ENCODE measurements around the gene REXO5.
A peak's percentile ranks its signal among the peaks of the same experiment; 100 is the strongest.
"Not testable (repeated sequence)": the region's sequence is repeated elsewhere in the genome, so short reads cannot be mapped to it uniquely, and the experiment has no call there.

The REXO5 gene

DNA sequence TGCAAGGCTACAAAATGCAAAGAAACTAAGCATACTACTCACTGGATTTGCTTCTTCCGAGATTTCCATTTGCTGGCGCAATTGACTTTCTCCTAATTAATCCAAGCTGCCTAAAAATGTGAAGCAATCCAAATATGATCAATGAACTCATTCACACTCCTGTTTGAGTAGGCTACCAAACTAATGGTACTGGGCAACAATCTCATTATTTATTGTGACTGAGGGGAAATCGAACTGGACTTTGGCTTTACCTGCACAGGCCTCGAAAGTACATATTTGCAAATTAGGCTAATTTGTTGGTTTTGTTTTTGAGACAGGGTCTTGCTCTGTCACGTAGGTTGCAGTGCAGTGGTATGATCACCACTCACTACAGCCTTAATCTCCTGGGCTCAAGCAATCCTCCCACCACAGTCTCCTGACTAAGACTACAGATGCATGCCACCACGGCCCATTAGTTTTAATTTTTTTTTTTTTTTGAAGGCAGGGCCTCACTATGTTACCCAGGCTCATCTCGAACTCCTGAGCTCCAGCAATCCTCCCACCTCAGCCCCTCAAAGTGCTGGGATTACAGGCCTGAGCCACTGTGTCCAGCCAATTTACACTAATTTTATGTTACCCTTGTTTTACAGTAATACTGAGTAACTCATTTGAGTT, 2.6 kb upstream of the REXO5 start:
- DNase-seq = no peak

DNA sequence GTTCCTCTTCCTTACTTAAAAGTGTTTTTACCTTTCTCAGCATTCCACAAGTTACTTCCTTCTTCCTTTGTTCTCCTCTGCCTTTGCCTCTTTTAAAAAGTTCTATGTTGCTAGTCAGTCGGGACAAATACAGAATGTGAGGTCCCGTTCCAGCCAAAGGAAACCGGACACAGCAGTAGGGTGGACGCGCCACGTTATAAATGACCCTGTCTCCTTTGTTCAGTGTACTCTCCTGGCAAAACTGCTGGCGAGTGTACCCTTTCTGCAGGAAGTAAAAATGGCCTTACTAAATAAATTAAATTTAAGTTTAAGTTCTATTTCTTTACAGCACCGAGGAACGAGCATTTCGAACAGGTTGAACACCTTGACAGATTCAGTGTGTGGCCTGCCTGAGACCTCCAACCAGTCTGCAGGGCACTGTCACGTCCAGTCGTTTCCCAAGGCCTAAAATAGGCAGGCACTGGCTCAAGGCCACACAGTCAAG, 601 bp upstream of the REXO5 start:
- not testable (repeated sequence) for DNase-seq

DNA sequence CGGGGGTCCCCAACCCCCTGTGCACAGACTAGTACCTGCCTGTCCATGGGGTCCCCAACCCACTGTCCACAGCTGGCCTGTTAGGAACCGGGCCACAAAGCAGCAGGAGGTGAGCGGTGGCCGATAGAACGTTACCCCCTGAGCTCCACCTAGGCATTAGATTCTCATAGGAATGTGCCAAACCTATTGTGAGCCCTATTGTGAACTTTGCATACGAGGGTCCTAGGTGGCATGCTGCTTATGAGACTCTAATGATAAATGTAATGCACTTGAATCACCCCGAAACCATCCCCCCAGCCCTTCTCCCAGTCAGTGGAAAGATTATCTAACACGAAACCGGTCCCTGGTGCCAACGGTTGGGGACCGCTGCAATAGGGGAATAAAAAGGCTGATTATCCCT, 1.5 kb downstream of the REXO5 start:
- DNase-seq = no peak

DNA sequence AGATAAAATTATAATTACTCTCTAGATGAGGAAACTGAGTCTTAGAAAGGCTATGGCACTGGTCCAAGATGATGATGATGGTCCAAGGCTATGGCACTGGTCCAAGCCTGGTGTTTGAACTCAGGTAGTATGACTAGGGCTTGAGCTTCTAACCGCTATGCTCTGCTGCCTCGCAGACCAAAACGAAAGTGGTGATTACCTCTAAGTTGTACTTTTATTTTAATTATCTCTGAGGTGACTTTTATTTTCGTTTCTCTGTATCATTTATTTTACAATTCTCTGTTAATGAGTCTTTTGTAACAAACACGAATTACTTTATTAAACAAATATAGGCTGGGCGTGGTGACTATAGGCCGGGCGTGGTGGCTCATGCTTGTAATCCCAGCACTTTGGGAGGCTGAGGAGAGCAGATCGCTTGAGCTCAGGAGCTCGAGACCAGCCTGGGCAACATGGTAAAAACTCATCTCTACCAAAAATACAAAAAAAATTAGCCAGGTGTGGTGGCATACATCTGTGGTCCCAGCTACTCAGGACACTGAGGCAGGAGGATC, 5.6 kb downstream of the REXO5 start:
- DNase-seq = no peak

DNA sequence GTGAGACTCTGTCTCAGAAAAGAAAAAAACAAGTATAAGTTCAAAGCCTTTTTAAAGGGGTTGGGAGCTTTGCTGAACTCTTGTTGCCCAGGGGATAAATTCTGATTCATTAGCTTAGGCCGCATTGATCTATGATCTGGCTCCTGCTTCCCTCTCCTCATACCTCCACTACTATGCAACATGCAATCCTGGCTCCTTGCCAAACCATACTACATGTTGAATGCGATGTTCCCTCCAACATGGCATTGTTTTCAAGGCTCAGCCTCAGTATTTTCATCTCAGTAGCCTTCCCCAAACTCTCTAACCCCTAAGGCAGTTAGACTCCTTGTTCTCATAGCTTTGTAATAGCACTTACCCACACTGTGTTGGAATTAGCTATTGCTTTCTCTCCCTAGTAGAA, 6.2 kb downstream of the REXO5 start:
- no peak for DNase-seq

DNA sequence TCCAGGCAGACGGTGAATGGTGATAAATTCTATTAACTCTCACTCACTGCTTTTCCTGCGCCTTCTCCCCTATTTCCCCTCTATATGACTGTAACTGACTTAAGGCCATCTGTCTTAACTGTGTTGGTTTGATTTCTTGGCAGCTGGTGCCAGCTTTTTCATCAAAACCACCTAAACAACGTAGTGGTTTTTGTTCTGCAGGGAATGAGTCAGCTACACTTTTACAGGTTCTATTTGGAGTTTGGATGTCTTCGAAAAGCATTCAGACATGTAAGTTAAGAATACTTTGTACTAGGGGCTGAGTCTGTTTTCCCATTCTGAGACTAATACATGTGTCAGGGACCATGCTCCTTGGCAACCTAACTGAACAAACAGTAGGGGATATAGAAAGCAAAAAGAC, 8.5 kb downstream of the REXO5 start:
- no peak for DNase-seq

DNA sequence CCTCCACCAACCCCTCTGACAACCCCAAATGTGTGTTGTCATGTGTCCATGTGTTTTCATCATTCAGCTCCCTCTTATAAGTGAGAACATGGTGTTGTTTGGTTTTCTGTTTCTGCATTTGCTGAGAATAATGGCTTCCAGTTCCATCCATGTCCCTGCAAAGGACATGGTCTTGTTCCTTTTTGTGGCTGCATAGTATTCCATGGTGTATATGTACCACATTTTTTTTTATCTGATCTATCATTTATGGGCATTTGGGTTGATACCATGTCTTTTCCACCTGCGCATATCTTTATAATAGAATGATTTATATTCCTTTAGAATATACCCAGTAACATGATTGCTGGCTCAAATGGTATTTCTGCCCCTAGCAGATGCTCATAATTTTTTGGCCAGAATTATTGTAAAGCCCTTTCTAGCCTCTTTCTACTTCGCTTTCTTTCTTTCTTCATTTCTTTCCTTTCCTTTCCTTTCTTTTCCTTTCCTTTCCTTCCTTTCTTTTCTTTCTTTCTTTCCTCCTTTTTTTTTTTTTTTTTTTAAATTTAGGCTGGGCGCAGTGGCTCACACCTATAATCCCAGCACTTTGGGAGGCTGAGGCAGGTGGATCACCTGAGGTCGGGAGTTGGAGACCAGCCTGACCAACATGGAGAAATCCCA, 12.7 kb downstream of the REXO5 start:
- no peak for DNase-seq

DNA sequence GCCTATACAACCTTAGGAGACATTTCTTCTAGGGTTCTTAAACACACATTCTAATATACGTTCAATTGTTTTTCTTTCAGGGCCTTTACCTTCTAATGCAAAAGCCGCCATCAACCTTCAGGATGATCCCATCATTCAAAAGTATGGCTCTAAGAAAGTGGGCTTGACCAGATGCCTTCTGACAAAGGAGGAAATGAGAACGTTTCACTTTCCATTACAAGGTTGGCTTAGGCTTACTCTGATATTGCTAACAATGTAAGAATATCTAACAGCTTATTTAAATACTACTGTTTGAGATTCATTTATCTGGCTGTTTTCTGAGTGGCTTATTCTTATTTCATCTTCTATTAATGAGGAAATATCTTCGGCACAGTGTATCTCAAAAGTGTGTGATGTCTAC, 15.4 kb downstream of the REXO5 start:
- no peak for DNase-seq

DNA sequence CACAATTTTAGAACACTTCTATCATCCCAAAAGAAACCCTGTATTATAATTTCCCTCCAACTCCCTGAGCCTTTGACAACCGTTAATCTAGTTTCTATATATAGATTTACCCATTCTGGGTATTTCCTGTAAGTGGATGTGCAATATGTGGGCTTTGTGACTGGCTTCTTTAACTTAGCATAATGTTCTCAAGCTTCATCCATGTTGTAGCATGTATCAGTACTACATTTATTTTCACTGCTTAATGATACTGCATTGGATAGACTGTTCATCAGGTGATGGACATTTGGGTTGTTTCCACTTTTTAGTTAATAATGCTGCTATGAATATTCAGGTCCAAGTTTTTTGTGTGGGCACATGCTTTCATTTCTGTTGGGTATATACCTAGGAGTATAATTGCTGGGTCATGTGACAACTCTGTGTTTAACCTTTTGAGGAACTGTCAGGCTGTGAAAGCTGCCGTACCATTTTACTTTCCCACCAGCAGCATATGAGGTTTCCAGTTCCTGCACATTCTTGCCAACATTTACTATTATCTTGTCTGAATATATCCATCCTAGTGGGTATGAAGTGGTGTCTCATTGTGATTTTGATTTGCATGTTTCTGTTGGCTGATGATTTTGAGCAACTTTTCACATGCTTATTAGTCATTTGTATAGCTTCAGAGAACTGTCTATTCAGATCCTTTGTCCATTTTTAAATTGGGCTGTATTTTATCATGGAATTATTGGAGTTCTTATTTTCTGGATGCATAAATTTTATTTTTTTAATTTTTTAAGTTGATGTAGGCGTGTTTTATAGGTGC, 16.4 kb downstream of the REXO5 start:
- no peak for DNase-seq

DNA sequence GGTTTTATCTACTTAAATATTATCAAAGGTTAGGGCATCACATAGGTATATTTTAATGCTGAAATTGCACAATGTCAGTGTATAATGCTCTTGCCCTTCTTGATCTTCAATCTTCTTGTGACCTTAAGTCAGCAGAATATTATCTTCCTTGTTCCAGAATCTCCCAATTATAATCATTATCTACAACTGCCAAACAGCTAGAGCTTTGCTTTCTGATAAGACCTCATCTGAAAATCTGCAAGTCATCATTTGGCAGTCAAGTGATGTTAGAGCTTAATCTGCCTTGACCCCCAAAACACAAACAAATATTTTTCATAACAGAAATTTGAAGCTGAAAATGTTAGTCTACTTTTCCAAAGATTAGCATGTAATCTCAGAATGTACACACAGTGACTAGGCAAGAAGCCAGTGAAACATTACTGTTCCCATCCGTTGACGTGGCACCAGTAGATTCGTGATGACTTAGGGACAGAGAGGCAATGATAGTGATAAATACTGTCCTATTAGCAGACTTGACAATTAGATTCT, 19.8 kb downstream of the REXO5 start:
- no peak for DNase-seq

DNA sequence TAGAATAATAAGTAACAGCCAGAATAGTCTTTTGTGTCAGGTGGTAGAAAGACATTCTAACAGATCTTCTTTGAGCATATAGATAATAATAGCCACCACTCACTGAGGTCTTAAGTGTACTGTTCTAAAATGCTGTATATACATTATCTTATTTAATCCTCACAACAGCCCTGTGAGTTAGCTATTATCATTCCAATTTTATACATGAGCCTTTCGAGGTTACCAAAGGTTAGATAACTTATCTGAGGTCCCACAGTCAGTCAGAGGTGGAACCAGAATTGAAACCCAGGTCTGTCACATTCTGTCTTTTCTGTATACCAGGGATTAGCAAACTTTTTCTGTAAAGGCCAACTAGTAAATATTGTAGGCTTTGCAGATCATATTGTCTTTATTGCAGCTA, 23.2 kb downstream of the REXO5 start:
- no peak for DNase-seq

DNA sequence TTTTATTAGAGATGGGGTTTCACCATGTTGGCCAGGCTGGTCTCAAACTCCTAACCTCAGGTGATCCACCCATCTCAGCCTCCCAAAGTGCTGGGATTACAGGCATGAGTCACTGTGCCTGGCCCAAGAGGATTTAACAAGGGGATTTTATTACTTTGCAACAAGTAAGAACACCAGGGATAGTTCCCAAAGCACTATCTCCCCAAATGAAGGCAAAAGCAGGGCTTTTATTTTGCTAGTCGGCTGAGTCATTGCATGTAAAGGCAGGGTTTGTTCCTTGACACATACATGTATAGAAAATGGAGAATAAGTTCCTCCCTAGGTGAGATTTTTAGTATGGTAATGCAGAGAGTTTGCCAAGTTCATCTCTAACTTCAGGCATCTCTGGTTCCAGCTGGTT, 24.0 kb downstream of the REXO5 start:
- DNase-seq = no peak

DNA sequence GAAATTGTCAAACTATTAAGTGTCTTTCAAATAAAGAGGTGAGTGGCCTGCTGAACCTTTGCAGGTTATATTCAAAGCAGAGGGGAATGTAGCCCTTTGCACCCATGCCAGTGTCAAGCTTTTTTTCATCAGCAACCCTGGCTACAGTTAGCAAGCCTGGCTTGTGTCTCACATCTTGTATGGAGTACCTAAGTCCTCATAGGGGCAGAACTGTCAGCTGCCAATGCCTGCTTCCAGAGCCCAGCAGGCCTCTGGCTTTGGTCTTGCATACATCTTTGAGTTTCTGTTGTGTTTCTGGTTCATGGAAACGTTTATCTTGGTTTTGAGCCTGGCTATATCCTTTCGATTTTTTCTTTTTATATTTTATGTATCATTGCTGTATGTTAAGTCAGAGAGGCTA, 26.8 kb downstream of the REXO5 start:
- DNase-seq = no peak

DNA sequence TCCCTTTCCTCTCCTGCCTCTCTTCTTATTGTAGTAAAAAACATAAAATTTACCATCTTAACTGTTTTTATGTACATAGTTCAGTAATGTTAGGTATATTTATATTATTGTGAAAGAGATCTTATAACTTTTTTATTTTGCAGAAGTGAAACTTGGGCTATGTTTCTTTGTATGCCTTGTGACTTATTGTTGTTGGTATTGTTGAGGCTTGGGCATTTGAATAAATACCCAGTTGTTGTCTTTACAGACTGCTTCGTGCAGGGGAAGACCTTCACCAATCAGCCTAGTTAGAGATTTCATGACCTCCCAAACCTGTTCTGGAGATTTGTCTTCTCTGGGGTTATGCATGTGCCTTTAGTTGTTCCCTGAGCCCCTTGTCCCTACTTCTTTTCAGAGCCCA, 31.9 kb downstream of the REXO5 start:
- DNase-seq = no peak

DNA sequence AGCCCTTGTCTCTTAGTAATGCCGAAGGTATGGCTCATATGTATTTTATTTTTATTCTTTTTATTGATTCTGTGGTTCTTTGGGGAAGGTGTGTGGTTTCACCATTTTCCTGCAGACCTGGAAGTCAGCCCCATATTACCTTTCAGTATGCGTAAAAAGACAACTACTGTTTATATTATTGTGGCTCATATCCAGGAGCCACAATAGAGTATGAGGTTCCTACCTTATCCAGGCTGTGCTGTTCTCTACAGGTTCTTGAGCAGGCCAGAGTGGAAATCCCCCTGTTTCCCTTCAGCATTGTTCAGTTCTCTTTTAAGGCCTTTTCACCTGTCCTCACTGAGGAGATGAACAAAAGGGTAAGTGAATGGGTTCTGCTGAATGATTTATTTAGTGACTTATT, 33.2 kb downstream of the REXO5 start:
- no peak for DNase-seq

DNA sequence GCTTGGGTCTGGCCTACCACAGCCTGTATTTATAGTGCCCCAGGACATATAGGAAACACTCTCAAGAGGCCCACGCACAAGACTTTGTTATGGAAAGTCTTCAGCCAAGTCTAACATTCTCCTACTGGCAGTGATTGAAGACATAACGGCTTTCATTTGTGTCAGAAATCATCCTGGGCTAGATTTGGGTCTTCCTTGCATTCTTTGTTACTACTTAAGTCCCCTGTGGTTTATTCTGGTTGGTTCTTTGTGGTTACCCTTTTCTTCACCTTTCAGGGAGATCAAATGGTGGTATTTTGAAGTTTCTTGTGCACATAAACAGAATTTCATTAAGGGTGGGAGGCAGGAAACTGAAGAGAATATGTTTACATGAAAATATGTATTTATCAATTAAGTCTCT, 37.7 kb downstream of the REXO5 start:
- peak; percentile 6 for DNase-seq

DNA sequence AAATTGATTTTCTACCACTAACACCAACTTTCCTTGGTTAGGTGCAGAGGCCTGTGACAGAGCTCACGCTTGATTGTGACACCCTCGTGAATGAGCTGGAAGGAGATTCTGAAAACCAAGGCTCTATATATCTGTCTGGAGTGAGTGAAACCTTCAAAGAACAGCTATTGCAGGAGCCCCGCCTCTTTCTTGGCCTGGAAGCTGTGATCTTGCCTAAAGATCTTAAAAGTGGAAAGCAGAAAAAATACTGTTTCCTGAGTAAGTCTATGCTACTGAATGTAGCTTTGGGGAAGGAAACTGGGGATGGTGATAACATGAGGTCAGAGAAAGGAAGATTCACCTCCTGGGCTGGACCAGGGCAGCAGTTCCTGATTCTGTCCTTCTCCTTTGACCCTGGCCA, 38.3 kb downstream of the REXO5 start:
- DNase-seq = peak; percentile 10

DNA sequence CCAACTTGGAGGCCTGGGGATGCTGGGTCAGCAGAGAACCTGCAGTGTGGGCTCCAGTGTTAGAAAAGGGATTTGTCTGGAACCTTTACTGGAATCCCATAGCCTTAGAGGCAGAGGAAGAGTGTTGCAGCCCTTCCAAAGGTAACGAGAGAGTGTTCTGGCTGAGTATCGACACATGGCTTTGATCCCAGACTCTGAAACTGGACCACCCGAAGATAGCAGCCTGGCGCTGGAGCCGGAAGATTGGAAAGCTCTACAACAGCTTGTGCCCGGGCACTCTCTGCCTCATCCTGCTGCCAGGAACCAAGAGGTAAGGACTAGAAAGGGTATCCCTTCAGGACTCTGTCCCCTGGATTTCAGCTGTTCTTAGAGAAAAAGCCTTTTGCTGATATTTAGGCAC, 39.7 kb downstream of the REXO5 start:
- no peak for DNase-seq

DNA sequence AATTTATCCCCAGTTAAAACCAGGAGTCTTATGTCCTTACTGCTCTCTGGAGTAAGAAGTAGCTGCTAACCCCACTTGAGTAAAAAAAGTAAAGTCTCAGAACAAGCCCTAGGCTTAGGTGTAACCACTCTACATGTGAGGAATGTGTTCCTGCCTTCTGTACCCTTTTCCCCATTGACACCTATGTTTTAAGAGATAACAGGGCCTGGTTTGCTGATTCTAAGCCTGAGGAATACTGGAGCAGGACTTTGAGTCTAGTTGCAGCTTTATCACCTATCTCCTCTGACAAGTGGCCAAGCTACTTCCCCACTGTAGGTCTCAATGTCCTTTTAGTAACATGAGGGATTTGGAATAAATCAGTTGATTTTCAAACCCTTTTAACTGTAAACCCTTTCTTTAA, 40.2 kb downstream of the REXO5 start:
- no peak for DNase-seq

DNA sequence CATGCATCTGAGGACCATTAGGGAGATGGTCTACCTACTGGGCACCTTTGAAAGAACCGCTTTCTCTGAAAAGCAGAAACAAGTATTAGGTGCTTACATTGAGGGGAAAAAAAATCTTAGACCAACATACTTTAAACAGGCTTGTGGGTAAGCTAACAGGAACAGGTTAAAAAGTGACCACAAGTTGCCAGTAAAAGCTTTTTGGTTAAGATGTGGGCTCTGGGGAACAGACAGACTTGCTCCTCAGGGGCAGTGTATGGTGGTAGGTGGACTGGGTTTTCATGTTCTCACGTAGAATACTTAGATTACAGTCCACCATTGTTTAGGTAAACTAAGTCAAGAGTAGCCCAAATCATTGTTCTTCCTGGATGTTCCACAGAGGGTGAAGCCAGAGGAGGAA, 41.2 kb downstream of the REXO5 start:
- DNase-seq = no peak

DNA sequence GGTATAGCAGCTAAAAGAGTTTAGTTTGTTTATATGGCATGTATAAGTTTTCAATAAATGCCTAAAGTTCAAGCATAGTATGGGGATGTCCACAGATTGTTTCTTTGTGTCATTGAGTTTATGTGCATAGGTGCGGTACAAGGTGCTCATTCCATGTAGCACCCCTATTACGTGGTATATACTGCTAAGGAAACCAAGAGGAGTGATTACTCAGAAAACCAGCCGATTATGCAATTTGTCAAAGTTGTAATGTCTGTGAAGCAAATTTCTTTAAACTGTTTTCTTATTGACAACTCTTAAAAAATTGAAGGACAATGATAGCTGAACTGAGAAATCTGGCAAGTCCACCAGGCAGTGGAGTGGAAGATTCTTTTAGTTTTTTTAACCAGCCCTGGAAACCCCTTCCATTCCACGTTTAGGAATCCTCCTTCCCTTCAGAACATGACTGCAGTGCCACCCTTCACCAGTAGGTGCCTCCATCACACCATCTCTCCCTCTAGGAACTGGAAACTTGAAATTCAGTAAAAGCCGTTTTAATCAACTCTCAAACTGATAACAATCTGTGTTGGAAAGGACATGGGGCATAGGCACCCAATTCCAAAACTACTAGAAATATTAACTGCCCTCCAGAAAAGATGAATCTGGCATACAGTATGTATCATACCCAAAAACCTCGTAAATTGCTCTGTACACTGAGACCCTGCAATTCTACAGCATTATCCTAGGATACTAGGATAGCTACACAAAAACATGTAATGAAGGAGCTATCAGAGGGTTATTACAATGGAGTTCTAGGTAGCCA, 43.5 kb downstream of the REXO5 start:
- peak; percentile 60 for DNase-seq

DNA sequence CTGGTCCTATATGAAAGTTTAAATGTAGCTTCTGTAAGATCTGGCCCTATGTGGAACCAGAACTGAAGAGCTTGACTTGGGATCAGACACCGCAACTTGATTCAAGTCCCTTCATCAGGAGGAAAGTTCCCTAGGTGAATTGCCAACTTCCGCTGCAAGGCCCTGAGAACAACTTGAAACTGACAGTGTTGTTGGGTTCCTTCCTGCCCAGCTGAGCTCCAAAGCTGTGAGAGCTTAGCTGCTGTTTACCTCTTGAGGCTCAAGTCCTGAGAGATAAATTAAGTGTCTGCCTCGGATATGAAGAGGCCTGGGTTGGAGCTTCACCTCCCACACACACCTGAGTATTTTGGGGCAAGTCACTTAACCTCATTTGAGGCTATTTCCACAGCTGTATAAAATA, 44.7 kb downstream of the REXO5 start:
- DNase-seq = no peak

DNA sequence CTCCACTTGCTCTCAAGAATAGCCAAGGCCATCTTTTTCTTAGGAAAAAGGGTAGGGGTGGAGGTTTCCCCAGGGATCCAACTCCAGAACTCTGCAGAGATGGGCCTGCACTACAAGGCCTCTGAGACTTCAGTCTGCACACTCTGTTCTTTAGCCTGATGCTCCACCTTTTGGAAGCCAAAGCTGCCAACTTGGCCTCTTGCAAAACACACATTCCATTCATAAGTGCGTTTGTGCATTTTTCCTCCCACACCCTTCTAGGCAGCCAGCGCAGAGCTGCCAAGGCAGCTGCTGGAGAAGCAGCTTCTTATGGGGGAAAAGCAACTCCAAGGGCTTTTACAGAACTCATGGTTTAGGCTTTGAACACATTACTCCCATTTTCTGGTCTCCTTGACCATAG, 45.3 kb downstream of the REXO5 start:
- DNase-seq = no peak
